Thyroid gland (tissue), 4 donors: ENCODE measurements around the gene RNF126. TPM values are rescaled to one million over a fixed set of nuclear protein-coding genes. Genes with fewer than 3 reads are reported as not detected.

ENCODE experiments used
- DNase-seq, 2 donors: peaks; one replicate each; pipeline ENCODE4 v3.0.0-alpha.2; 2019
- H3K27ac ChIP-seq, 3 donors: fragments of 200-600 bp; sonication (generic); 1 replicate in 2 of 3; 2 replicates in 1 of 3; pipeline ENCODE4 v1.5.1; 2016 to 2019; ENCODE audit warnings: mild to moderate bottlenecking in 1 of 3, moderate library complexity in 1 of 3
- H3K27me3 ChIP-seq: fragments of 200-600 bp; sonication (generic); one replicate; pipeline ENCODE4 v1.5.1; 2019
- H3K36me3 ChIP-seq, 2 donors: fragments of 200-600 bp; sonication (generic); one replicate each; pipeline ENCODE4 v1.5.1; 2016 to 2019
- H3K4me1 ChIP-seq, 2 donors: fragments of 200-600 bp; sonication (generic); one replicate each; pipeline ENCODE4 v1.5.1; 2017 to 2019
- H3K4me3 ChIP-seq, 3 donors: fragments of 200-600 bp; sonication (generic); replicated peaks in 1 of 3; 1 replicate in 2 of 3; 2 replicates in 1 of 3; pipeline ENCODE4 v1.5.1; 2016; ENCODE audit warnings: mild to moderate bottlenecking in 1 of 3
- H3K9me3 ChIP-seq: fragments of 200-600 bp; sonication (generic); one replicate; pipeline ENCODE4 v1.5.1; 2017
- POLR2A ChIP-seq, 2 donors: fragments of 450-650 bp; IDR thresholded peaks; one replicate each; pipeline ENCODE4 v1.6.1; 2017; ENCODE audit warnings: antibody characterized with exemption in 2 of 2, mild to moderate bottlenecking in 2 of 2, moderate library complexity in 1 of 2
- WGBS, 2 donors: methylation state at CpG; one replicate each; pipeline ENCODE4 v1.1.5; 2017; 5-methylcytosine and 5-hydroxymethylcytosine counted together
- intact Hi-C: fragments of 100-400 bp; cut with DNase I; formaldehyde crosslinking; loops from one replicate; pipeline ENCODE4 v1.15.1; 2023
- total RNA-seq, 4 donors: library from RNA; depleted of rRNA; stranded (reverse); fragments of >200 nt; gene quantifications; one replicate each; pipeline ENCODE4 v1.2.3, GENCODE V29; 2016
- TF ChIP-seq, protein P1 (sequence below), 6 experiments: fragments of 200-600 bp in 3 of 6; fragments of 450-650 bp in 3 of 6; sonication (generic) in 3 of 6; IDR thresholded peaks; one replicate each; pipeline ENCODE4 v1.5.1; 2016 to 2019; ENCODE audit warnings: antibody characterized with exemption in 6 of 6, mild to moderate bottlenecking in 2 of 6, inconsistent platforms in 1 of 6, moderate library complexity in 1 of 6

The RNF126 gene
- total RNA-seq, 4 donors from 2014 or later = 41.4 to 55.5 (median 53.5) TPM

DNA sequence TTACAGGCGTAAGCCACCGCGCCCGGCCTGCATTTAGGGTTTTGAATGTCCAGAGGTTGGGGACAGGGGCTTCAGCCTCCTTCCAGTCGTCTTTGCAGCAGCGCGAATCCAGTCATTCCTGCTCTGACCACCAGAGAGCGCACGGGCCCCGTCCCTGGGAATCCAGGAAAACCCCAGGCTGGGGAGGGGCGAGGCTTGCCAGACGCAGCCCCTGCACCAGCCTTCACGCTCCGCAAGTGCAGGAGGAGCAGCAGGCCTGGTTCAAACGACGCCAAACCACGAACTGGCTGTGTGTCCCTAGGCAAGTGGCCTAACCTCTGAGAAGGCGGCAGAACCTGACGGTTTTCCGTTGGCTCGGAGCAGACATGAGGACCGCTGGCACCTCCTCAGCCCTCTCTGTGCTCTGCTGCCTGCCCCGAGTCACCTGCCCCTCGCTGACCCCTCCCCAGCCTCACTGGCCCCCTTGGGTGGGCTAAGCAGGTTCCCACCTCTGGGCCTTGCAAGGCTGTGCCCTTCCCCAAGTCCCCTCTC, 2.0 kb upstream of the RNF126 start:
- H3K9me3 ChIP-seq = no peaks in the 10 kb centered on the region
- no peak overlapping the region for H3K27ac ChIP-seq
- no peak for TF ChIP-seq POLR2A (IDR thresholded peaks at IDR 0.05)
- TF ChIP-seq, protein P1, sequence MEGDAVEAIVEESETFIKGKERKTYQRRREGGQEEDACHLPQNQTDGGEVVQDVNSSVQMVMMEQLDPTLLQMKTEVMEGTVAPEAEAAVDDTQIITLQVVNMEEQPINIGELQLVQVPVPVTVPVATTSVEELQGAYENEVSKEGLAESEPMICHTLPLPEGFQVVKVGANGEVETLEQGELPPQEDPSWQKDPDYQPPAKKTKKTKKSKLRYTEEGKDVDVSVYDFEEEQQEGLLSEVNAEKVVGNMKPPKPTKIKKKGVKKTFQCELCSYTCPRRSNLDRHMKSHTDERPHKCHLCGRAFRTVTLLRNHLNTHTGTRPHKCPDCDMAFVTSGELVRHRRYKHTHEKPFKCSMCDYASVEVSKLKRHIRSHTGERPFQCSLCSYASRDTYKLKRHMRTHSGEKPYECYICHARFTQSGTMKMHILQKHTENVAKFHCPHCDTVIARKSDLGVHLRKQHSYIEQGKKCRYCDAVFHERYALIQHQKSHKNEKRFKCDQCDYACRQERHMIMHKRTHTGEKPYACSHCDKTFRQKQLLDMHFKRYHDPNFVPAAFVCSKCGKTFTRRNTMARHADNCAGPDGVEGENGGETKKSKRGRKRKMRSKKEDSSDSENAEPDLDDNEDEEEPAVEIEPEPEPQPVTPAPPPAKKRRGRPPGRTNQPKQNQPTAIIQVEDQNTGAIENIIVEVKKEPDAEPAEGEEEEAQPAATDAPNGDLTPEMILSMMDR (IDR thresholded peaks at IDR 0.05) = peak; percentile 93 to 97 (median 94)
- intact Hi-C loops = loop anchor here (2.0 kb wide), 1 partner anchor 70 kb away; no protein-coding TSS in a partner anchor
- WGBS, 2 donors = 11% methylated on average over 18 of the region's 24 CpGs
- no peak overlapping the region for H3K4me3 ChIP-seq
- H3K4me1 ChIP-seq = peaks cover 27 to 39% of the 10 kb centered on the region in 2 donors
- DNase-seq = peak; percentile 77 to 78
- H3K27me3 ChIP-seq = no peaks in the 10 kb centered on the region
- no peaks in the 10 kb centered on the region for H3K36me3 ChIP-seq

DNA sequence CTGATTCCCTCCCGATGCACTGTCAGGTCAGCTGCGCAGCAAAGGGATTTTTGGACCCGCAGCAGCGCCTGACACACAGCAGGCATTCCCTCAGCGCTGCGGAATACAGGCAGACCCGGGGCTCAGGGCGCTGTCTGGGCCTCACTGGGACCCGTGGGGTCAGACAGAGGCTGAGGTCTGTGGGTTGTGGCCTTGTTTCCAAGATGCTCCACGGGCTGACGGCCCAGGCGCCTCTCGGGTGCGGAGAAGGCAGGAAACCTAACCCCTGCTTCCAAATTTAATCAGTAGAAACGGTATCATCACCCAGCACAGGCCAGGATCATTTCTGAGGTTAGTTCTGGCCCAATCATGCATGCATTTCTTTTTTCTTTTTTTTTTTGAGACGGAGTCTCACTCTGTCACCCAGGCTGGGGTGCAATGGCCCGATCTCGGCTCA, 686 bp upstream of the RNF126 start:
- Histone ChIP-seq H3K4me3 (peak overlapping the region in 2 of 3 donors; percentile 16 to 40), H3K27ac (peak overlapping the region; percentile 80 to 91 (median 88)), H3K36me3 (no peaks in the 10 kb centered on the region), H3K4me1 (peaks cover 27 to 50% of the 10 kb centered on the region in 2 donors), H3K9me3 (no peaks in the 10 kb centered on the region), H3K27me3 (no peaks in the 10 kb centered on the region)
- intact Hi-C loops = loop anchor here (2.0 kb wide), 1 partner anchor 71 kb away; no protein-coding TSS in a partner anchor
- WGBS, 2 donors = 68 to 77% methylated on average over 13 to 16 of the region's 18 CpGs
- DNase-seq = no peak
- no peak for TF ChIP-seq POLR2A (IDR thresholded peaks at IDR 0.05)
- TF ChIP-seq, protein P1 (IDR thresholded peaks at IDR 0.05) = no peak

DNA sequence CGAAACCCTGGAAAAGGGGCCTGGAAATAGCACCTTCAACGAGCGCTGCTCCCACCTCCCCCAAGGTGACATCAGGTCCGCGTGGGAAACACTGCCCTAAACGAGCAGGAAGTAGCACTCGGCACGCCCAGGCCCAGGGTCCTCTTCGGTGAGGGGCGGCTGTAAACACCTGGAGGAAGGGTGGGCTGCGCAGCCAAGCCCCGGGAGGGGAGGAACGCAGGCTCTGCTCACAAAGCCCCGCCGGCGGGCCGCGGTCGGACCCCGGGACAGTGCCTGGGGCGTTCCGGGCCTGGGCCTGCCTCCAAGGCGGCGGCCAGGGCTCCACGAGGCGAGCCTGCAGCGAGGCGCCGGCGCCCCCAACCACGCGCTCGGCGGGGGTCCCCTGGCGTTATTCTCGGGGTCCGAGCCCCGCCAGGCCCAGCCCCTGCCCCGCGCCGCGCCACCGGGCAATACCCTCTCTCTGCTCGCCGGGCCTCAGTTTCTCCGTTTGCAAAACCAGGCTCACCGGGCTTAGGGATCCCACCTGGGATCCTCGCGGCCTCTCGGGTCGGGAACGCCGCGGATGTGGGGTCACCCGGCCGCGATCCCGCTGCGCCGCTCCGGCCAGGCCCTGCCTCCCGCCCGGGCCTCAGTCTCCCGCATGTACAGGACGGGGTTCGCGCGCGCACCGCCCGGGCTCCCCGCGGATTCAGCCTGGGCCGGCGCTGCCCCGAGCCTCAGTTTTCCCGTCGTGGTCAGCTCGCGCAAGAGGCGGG, 630 bp downstream of the RNF126 start:
- no peak for TF ChIP-seq POLR2A (IDR thresholded peaks at IDR 0.05)
- TF ChIP-seq, protein P1 (IDR thresholded peaks at IDR 0.05) = no peak
- peaks cover 27 to 50% of the 10 kb centered on the region in 2 donors for H3K4me1 ChIP-seq
- no peaks in the 10 kb centered on the region for H3K9me3 ChIP-seq
- peak overlapping the region; percentile 82 to 98 (median 94) for H3K4me3 ChIP-seq
- peak; percentile 39 to 48 for DNase-seq
- H3K27ac ChIP-seq = peak overlapping the region; percentile 19 to 77 (median 40)
- intact Hi-C loops = no loop called here
- no peaks in the 10 kb centered on the region for H3K27me3 ChIP-seq
- no peaks in the 10 kb centered on the region for H3K36me3 ChIP-seq
- 3 to 4% methylated on average over 5 to 13 of the region's 81 CpGs for WGBS, 2 donors

DNA sequence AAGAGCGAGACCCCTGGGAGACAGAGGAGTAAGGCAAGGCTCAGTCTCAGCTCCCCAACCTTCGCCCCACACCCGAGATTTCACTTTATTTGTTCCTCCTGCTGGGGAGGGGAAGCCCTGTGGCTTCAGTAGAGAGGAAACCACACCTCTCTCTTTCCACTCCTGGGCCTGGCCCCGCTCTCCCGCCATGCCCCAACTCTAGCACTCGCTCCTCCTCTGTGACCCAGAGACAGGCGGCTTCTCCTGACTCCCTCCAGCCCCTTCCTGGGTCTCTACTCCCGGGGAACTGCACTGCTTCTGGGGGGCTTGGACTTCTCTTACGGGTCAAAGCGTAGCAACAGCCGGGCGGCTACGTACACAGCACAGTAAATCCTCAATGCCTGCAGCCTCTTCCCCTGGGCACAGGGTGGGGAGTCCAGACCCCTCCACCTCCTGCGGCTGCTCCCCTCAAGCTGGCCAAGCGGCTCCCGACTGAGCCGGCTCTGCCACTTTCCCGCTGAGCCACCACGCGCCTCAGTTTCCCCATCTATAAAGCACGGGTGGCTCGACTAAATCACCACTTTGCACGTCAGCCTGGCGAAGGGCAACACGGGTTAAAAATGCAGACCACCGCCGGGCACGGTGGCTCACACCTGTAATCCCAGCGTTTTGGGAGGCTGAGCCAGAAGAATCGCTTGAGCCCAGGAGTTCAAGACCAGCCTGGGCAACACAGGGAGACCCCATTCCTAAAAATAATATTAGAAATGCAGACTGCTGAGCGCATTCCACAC, 1.4 kb downstream of the RNF126 start:
- no peak for DNase-seq
- Histone ChIP-seq H3K9me3 (no peaks in the 10 kb centered on the region), H3K27ac (peak overlapping the region in 2 of 3 donors; percentile 40 to 77), H3K4me1 (peaks cover 27 to 50% of the 10 kb centered on the region in 2 donors), H3K27me3 (no peaks in the 10 kb centered on the region), H3K36me3 (no peaks in the 10 kb centered on the region), H3K4me3 (peak overlapping the region; percentile 82 to 98 (median 94))
- intact Hi-C loops = no loop called here
- TF ChIP-seq, protein P1 (IDR thresholded peaks at IDR 0.05) = no peak
- no peak for TF ChIP-seq POLR2A (IDR thresholded peaks at IDR 0.05)
- WGBS, 2 donors = 30 to 31% methylated on average over 28 to 31 of the region's 31 CpGs
